VCaP (cell line): ENCODE measurements around the gene DGCR8.
"Not testable (repeated sequence)": the region's sequence is repeated elsewhere in the genome, so short reads cannot be mapped to it uniquely, and the experiment has no call there.

Experiments used
- H3K27ac ChIP-seq: fragments of 450-650 bp; 2 replicates; pipeline ENCODE4 v1.5.1; 2017
- CTCF ChIP-seq: fragments of 450-650 bp; conservative IDR thresholded peaks from 2 replicates; pipeline ENCODE4 v1.5.1; 2017; ENCODE audit warnings: mild to moderate bottlenecking, moderate library complexity

Gene DGCR8

GRCh38 chr22:20064545-20065262 is 15.3 kb upstream of the DGCR8 start:
- H3K27ac ChIP-seq = no peak overlapping the region
- no peak for TF ChIP-seq CTCF

- TF ChIP-seq CTCF = no peak
- no peak overlapping the region for H3K27ac ChIP-seq
Measured at GRCh38 chr22:20065896-20066616, 14.0 kb upstream of the DGCR8 start.

DNA sequence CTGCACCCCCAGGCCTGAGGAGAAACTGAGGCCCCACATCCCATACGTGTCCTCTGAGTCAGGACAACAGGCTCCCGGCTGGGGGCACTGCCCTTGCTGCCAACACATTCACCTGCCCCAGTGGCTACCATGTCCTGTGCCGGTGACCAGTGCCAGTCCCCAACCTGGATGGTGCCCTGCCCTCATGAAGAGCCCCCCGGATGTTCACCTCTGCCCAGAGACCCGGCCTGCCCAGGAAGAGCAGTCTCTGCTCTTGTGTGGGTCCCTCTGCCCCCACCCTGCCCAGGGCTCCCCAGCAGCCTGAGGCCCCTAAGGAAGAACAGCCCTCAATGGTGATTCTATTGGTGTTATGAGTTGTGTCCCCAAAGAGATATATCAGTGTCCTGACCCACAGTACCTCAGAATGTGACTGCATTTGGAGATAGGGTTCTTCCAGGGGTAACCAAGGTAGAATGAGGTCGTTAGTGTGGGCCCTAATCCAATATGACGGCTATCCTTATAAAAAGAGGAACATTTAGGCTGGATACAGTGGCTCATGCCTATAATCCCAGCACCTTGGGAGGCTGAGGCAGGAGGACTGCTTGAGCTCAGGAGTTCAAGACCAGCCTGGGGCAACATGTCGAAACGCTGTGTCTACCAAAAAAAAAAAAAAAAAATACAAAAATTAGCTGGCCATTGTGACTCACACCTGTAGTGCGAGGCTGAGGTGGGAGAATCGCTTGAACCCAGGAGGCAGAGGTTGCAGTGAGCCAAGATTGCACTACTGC is 13.2 kb upstream of the DGCR8 start:
- TF ChIP-seq CTCF = no peak
- H3K27ac ChIP-seq = no peak overlapping the region

GRCh38 chr22:20067384-20067682 is 12.7 kb upstream of the DGCR8 start:
- not testable (repeated sequence) for H3K27ac ChIP-seq

DNA sequence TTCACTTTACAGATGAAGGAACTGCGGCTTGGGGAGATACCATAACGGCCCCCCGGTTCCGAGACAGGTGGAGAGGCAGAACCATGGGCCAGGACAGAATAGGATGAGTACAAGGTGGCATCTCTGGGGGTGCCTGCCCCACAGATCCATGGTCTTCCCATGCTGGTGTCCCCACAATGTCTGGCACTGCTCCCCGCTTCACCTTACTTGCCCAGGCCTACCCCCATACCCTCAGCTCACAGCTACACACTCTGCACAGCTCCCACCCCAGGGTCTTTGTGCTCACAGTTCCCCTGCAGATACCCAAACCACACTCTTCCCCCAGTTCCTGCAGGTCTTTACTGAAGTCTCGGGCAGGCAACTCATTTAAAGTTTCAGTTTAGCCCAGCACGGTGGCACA is 11.4 kb upstream of the DGCR8 start:
- TF ChIP-seq CTCF = no peak
- H3K27ac ChIP-seq = no peak overlapping the region

DNA sequence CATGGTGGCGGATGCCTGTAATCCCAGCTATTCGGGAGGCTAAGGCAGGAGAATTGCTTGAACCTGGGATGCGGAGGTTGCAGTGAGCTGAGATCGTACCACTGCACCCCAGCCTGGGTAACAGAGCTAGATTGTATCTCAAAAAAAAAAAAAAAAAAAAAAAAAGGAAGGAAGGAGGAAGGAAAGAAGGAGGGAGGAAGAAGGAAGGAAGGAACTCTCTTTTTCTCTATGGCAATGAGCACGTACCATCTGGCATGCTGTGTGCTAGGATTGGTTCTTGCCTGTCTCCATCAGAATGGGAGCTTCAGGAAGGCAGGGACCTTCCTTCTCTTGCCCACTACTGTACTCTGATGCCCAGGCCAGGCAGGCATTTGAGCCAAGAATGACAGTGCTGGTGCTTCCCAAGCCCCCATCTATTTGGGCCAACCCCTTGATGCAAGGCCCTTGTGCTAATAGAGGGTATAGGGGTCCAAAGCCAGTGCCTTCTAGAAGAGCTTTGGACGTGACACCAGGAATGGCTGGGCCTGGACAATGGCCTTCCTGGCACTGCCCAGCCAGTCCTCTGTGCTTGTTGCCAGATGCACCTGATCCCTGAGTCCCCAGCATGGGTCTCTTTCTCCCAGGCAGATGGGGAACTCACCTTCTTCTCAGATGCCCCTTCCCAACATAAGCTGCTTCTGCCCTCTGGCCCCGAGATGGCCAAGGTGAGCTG is 10.6 kb upstream of the DGCR8 start:
- H3K27ac ChIP-seq = no peak overlapping the region
- TF ChIP-seq CTCF = no peak

DNA sequence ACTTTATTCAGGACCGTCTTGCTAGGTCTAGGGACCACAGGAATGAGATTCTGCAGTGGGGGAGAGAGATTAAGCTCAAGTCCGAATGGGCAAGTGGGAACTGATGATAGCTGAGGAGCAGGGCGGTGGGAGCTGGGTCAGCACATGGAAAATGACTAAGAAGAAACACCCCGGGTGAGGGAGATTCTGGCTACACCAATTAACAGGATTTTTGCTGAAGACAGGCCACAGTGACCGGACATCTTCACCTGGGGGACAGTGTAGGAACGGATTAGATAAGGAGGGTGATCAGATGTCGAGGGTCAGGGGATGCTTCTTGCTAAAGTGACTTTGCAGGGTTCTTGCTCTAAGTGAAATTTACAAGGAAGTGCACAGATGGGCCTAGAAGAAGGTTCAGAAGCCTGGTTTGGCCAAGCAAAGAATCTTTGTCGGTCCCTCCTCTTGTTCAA is 8.5 kb upstream of the DGCR8 start:
- no peak for TF ChIP-seq CTCF
- no peak overlapping the region for H3K27ac ChIP-seq
